ENCODE measurements around the gene RGR.

RGR gene

GRCh38 chr10:84200537-84201243 lies 44.2 kb upstream of the RGR start:
- no peak for TF ChIP-seq TAF1 (IDR thresholded peaks at IDR 0.05; ENCODE audit: low read depth)
- no peak for TF ChIP-seq EP300 (IDR thresholded peaks at IDR 0.05; ENCODE audit: borderline replicate concordance)
- no peak for TF ChIP-seq YY1 (IDR thresholded peaks at IDR 0.05; ENCODE audit: low read depth)
- TF ChIP-seq RAD21 (IDR thresholded peaks at IDR 0.05; ENCODE audit: low read depth) = no peak
- TF ChIP-seq MAX (IDR thresholded peaks at IDR 0.05) = no peak
- TF ChIP-seq USF1 (IDR thresholded peaks at IDR 0.05) = no peak
- TF ChIP-seq TCF12 (IDR thresholded peaks at IDR 0.05; ENCODE audit: low read depth) = no peak
- TF ChIP-seq REST (IDR thresholded peaks at IDR 0.05; ENCODE audit: low read depth) = no peak
- no peak for TF ChIP-seq EGR1 (IDR thresholded peaks at IDR 0.05)

- TF ChIP-seq NFIC (IDR thresholded peaks at IDR 0.05) (no peak), TEAD4 (IDR thresholded peaks at IDR 0.05) (no peak), TCF12 (IDR thresholded peaks at IDR 0.05; ENCODE audit: low read depth) (no peak), CREB1 (IDR thresholded peaks at IDR 0.05; ENCODE audit: low read depth) (no peak), ZBTB7A (IDR thresholded peaks at IDR 0.05; ENCODE audit: low read depth) (no peak)
These were observed 43.6 kb upstream of the RGR start for GRCh38 chr10:84201244-84201606.

- TF ChIP-seq USF1 (IDR thresholded peaks at IDR 0.05) (no peak), NFIC (IDR thresholded peaks at IDR 0.05) (no peak), YY1 (IDR thresholded peaks at IDR 0.05; ENCODE audit: low read depth) (no peak), TAF1 (IDR thresholded peaks at IDR 0.05; ENCODE audit: low read depth) (no peak), TCF12 (IDR thresholded peaks at IDR 0.05; ENCODE audit: low read depth) (no peak), FOXM1 (IDR thresholded peaks at IDR 0.05; ENCODE audit: borderline replicate concordance, low read depth) (no peak), CEBPB (IDR thresholded peaks at IDR 0.05) (no peak), ZBTB7A (IDR thresholded peaks at IDR 0.05; ENCODE audit: low read depth) (no peak), MAX (IDR thresholded peaks at IDR 0.05) (no peak), EGR1 (IDR thresholded peaks at IDR 0.05) (no peak), RAD21 (IDR thresholded peaks at IDR 0.05; ENCODE audit: low read depth) (no peak)
These were observed 43.2 kb upstream of the RGR start for GRCh38 chr10:84201682-84202081.

- TF ChIP-seq RAD21 (IDR thresholded peaks at IDR 0.05; ENCODE audit: low read depth) (no peak), CEBPB (IDR thresholded peaks at IDR 0.05) (no peak), ZBTB7A (IDR thresholded peaks at IDR 0.05; ENCODE audit: low read depth) (no peak), NFIC (IDR thresholded peaks at IDR 0.05) (no peak), EP300 (IDR thresholded peaks at IDR 0.05; ENCODE audit: borderline replicate concordance) (no peak), CREB1 (IDR thresholded peaks at IDR 0.05; ENCODE audit: low read depth) (no peak), YY1 (IDR thresholded peaks at IDR 0.05; ENCODE audit: low read depth) (no peak)
These were observed 42.5 kb upstream of the RGR start for GRCh38 chr10:84202349-84202748.

GRCh38 chr10:84204122-84204521 lies 40.7 kb upstream of the RGR start:
- TF ChIP-seq TAF1 (IDR thresholded peaks at IDR 0.05; ENCODE audit: low read depth) (no peak), RAD21 (IDR thresholded peaks at IDR 0.05; ENCODE audit: low read depth) (peak; percentile 13; the same call in 1 of the 2 replicates)

GRCh38 chr10:84204610-84205009 lies 40.2 kb upstream of the RGR start:
- TF ChIP-seq ZBTB7A (IDR thresholded peaks at IDR 0.05; ENCODE audit: low read depth) (no peak), CREB1 (IDR thresholded peaks at IDR 0.05; ENCODE audit: low read depth) (no peak), TEAD4 (IDR thresholded peaks at IDR 0.05) (no peak), FOXM1 (IDR thresholded peaks at IDR 0.05; ENCODE audit: borderline replicate concordance, low read depth) (no peak), TCF12 (IDR thresholded peaks at IDR 0.05; ENCODE audit: low read depth) (no peak), MAX (IDR thresholded peaks at IDR 0.05) (no peak), TAF1 (IDR thresholded peaks at IDR 0.05; ENCODE audit: low read depth) (no peak), REST (IDR thresholded peaks at IDR 0.05; ENCODE audit: low read depth) (no peak)
